CD14-positive monocyte (primary cell): ENCODE data around the gene LAMTOR4. TPM values are rescaled to one million over a fixed set of nuclear protein-coding genes. Genes with fewer than 3 reads are reported as not detected.
A peak's percentile ranks its signal among the peaks of the same experiment; 100 is the strongest.

Source experiments
- DNase-seq, 3 donors: peaks; one replicate each; pipeline ENCODE4 v3.0.0-alpha.2; 2011 to 2022
- H2AFZ ChIP-seq: 2 replicates; pipeline ENCODE4 v1.6.0; 2012; ENCODE audit warnings: mild to moderate bottlenecking, low read depth, low read length, inconsistent platforms; ENCODE audit not compliant: insufficient read depth, poor library complexity, severe bottlenecking
- H3K27ac ChIP-seq, 2 donors: 1 replicate in 1 of 2; 2 replicates in 1 of 2; pipeline ENCODE4 v1.5.1; 2012 to 2013; ENCODE audit warnings: low read length in 2 of 2, control low read depth in 1 of 2, inconsistent platforms in 1 of 2, low read depth in 1 of 2, mild to moderate bottlenecking in 1 of 2
- H3K27me3 ChIP-seq, 2 donors: one replicate each; pipeline versions ENCODE4 v1.6.0 to v1.6.1; 2011 to 2013; ENCODE audit warnings: low read length in 2 of 2; ENCODE audit not compliant: control insufficient read depth in 2 of 2, insufficient read depth in 2 of 2
- H3K36me3 ChIP-seq, 2 donors: replicated peaks in 1 of 2; 1 replicate in 1 of 2; 2 replicates in 1 of 2; pipeline versions ENCODE4 v1.5.1 to v1.6.1; 2012 to 2013; ENCODE audit warnings: low read length in 2 of 2, control low read depth in 1 of 2, inconsistent platforms in 1 of 2, mild to moderate bottlenecking in 1 of 2; ENCODE audit not compliant: insufficient read depth in 2 of 2, control insufficient read depth in 1 of 2
- H3K4me1 ChIP-seq, 2 donors: 1 replicate in 1 of 2; 2 replicates in 1 of 2; pipeline versions ENCODE4 v1.5.1 to v1.6.1; 2012 to 2013; ENCODE audit warnings: low read length in 2 of 2, control low read depth in 1 of 2, inconsistent platforms in 1 of 2, mild to moderate bottlenecking in 1 of 2, moderate library complexity in 1 of 2; ENCODE audit not compliant: insufficient read depth in 2 of 2, control insufficient read depth in 1 of 2
- H3K4me2 ChIP-seq: replicated peaks from 2 replicates; pipeline ENCODE3; 2012; ENCODE audit warnings: low read length, moderate library complexity, mild to moderate bottlenecking; ENCODE audit not compliant: poor library complexity, severe bottlenecking; ENCODE audit errors: extremely low read depth
- H3K4me3 ChIP-seq, 3 experiments: fragments of 200-600 bp in 1 of 3; sonication (generic) in 1 of 3; replicated peaks in 1 of 3; 1 replicate in 2 of 3; 2 replicates in 1 of 3; pipeline ENCODE4 v1.5.1; 2011 to 2013; ENCODE audit warnings: low read length in 3 of 3, mild to moderate bottlenecking in 3 of 3, control low read depth in 2 of 3, low read depth in 2 of 3, inconsistent platforms in 1 of 3, moderate library complexity in 1 of 3
- H3K79me2 ChIP-seq: 2 replicates; pipeline ENCODE4 v1.6.0; 2012; ENCODE audit warnings: mild to moderate bottlenecking, control low read depth, inconsistent platforms, low read length, moderate library complexity; ENCODE audit not compliant: insufficient read depth
- H3K9ac ChIP-seq: 2 replicates; pipeline ENCODE4 v1.6.0; 2017; ENCODE audit warnings: low read length, mild to moderate bottlenecking; ENCODE audit not compliant: insufficient read depth, poor library complexity, severe bottlenecking
- H3K9me3 ChIP-seq, 2 donors: replicated peaks in 1 of 2; 1 replicate in 1 of 2; 2 replicates in 1 of 2; pipeline versions ENCODE4 v1.5.1 to v1.6.1; 2012 to 2013; ENCODE audit warnings: low read length in 2 of 2, control low read depth in 1 of 2; ENCODE audit not compliant: control insufficient read depth in 1 of 2, insufficient read depth in 1 of 2
- H4K20me1 ChIP-seq: 2 replicates; pipeline ENCODE4 v1.6.0; 2012; ENCODE audit warnings: mild to moderate bottlenecking, low read length, control low read depth, moderate library complexity; ENCODE audit not compliant: insufficient read depth
- H3K27ac Mint-ChIP-seq, 7 donors: one replicate each; pipeline ENCODE4 v1.8.0; 2020; ENCODE audit warnings: mild to moderate bottlenecking in 7 of 7, mixed read lengths in 7 of 7, moderate library complexity in 6 of 7, inconsistent platforms in 2 of 7
- H3K27me3 Mint-ChIP-seq, 3 donors: one replicate each; pipeline ENCODE4 v1.8.0; 2021 to 2022; ENCODE audit warnings: low read depth in 3 of 3, mild to moderate bottlenecking in 3 of 3, mixed read lengths in 3 of 3, moderate library complexity in 3 of 3, inconsistent platforms in 1 of 3
- H3K36me3 Mint-ChIP-seq, 2 donors: one replicate each; pipeline ENCODE4 v1.8.0; 2020; ENCODE audit warnings: mixed read lengths in 2 of 2, inconsistent platforms in 1 of 2, mild to moderate bottlenecking in 1 of 2
- H3K4me1 Mint-ChIP-seq: one replicate; pipeline ENCODE4 v1.8.0; 2020; ENCODE audit warnings: mild to moderate bottlenecking, mixed read lengths
- H3K4me3 Mint-ChIP-seq, 2 donors: one replicate each; pipeline ENCODE4 v1.8.0; 2020; ENCODE audit warnings: mild to moderate bottlenecking in 2 of 2, mixed read lengths in 2 of 2, moderate library complexity in 1 of 2
- H3K9me3 Mint-ChIP-seq, 7 donors: one replicate each; pipeline ENCODE4 v1.8.0; 2020 to 2022; ENCODE audit warnings: mixed read lengths in 7 of 7, mild to moderate bottlenecking in 6 of 7, moderate library complexity in 6 of 7, inconsistent platforms in 2 of 7
- whole genome bisulfite sequencing: methylation state at CpG from one replicate; pipeline ENCODE4 v1.1.5; 2013; ENCODE audit warnings: missing lambda C conversion rate; ENCODE audit not compliant: insufficient coverage; 5-methylcytosine and 5-hydroxymethylcytosine counted together
- intact Hi-C, 2 donors: fragments of 100-400 bp; cut with micrococcal nuclease; formaldehyde crosslinking; loops; one replicate each; pipeline versions ENCODE4 v1.15.0 to v1.15.1; 2023
- polyA plus RNA-seq, 3 donors: library from polyadenylated mRNA; depleted of rRNA in 1 of 3; unstranded in 2 of 3; stranded (reverse) in 1 of 3; fragments of 300-500 nt in 2 of 3; fragments of >200 nt in 1 of 3; fragmentation: Illumina TruSeq in 2 of 3; gene quantifications; 1 replicate in 2 of 3; 2 replicates in 1 of 3; pipeline ENCODE4 v1.2.3, GENCODE V29; 2012 to 2021
- TF ChIP-seq, protein P1 (sequence below): fragments of 200-600 bp; IDR thresholded peaks from one replicate; pipeline ENCODE4 v1.8.0; 2022; ENCODE audit warnings: antibody characterized with exemption, mild to moderate bottlenecking

LAMTOR4 gene
- polyA plus RNA-seq, 3 donors, result 533 to 754 (median 621) TPM

DNA sequence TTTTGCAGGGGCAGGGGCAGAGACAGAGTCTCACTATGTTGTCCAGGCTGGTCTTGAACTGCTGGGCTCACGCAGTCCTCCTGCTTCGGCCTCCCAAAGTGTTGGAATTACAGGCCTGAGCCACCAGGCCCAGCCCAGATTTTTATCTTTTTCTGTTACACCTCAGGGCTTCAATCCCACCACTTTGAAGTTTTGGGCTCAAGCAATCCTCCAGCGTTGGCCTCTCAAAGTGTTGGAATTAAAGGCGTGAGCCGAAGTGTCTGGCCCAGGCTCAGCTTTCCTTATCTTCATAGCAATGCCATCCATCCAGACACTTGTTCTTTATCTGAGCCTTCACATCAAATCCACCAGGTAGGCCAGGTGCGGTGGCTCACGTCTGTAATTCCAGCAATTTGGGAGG is 33.7 kb upstream of the LAMTOR4 start:
- no peaks in the 10 kb centered on the region for H3K27me3 Mint-ChIP-seq
- Histone ChIP-seq H4K20me1 (no peaks in the 10 kb centered on the region), H3K9ac (no peak overlapping the region), H2AFZ (no peak overlapping the region), H3K27me3 (no peaks in the 10 kb centered on the region), H3K27ac (no peak overlapping the region), H3K36me3 (peaks cover 34 to 40% of the 10 kb centered on the region in 2 donors), H3K4me1 (peaks cover 13 to 16% of the 10 kb centered on the region in 2 donors), H3K4me2 (no peak overlapping the region), H3K4me3 (no peak overlapping the region), H3K9me3 (no peaks in the 10 kb centered on the region), H3K79me2 (peaks cover 11% of the 10 kb centered on the region)
- H3K36me3 Mint-ChIP-seq, result peaks cover 30 to 51% of the 10 kb centered on the region in 2 donors
- H3K27ac Mint-ChIP-seq, result peak overlapping the region in 1 of 7 donors; percentile 53
- peaks cover 23% of the 10 kb centered on the region for H3K4me1 Mint-ChIP-seq
- no peaks in the 10 kb centered on the region for H3K9me3 Mint-ChIP-seq
- 98% methylated on average over 6 of the region's 7 CpGs for WGBS
- no peak for DNase-seq
- TF ChIP-seq, protein P1, sequence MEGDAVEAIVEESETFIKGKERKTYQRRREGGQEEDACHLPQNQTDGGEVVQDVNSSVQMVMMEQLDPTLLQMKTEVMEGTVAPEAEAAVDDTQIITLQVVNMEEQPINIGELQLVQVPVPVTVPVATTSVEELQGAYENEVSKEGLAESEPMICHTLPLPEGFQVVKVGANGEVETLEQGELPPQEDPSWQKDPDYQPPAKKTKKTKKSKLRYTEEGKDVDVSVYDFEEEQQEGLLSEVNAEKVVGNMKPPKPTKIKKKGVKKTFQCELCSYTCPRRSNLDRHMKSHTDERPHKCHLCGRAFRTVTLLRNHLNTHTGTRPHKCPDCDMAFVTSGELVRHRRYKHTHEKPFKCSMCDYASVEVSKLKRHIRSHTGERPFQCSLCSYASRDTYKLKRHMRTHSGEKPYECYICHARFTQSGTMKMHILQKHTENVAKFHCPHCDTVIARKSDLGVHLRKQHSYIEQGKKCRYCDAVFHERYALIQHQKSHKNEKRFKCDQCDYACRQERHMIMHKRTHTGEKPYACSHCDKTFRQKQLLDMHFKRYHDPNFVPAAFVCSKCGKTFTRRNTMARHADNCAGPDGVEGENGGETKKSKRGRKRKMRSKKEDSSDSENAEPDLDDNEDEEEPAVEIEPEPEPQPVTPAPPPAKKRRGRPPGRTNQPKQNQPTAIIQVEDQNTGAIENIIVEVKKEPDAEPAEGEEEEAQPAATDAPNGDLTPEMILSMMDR, result no peak
- no peak overlapping the region for H3K4me3 Mint-ChIP-seq
- intact Hi-C loops, result no loop called here

DNA sequence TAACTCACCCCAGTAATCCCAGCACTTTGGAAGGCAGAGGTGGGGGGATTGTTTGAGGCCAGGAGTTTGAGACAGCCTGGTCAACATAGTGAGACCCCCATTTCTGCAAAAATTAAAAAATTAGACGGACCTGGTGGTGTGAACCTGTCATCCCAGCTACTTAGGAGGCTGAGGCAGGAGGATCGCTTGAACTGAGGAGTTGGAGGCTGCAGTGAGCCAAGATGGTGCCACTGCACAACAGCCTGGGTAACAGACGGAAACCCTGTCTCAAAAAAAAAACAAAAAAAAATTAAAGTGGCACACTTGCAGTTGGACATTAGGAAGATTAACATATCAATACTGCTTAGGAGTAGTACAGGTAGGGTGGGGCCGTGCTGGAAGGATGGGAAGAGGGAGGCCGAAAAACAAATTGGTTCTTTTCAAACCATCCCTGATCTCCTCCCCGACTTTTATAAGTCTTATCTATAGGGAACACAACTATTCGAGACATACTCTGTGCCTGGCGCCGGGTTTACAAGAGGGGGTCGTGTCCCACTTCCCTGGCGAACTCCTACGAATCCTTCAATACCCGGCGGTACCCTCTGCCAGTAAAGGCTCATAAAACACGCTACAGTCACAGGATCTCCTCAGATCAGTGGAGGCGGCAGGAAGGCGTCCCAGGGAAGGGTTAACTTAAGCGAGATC is 30.2 kb upstream of the LAMTOR4 start:
- H3K27ac ChIP-seq, result peak overlapping the region; percentile 68 to 91
- TF ChIP-seq, protein P1, result no peak
- peak overlapping the region; percentile 90 to 98 for H3K4me3 Mint-ChIP-seq
- DNase-seq, result no peak
- WGBS, result 22% methylated on average over 16 of the region's 18 CpGs
- H4K20me1 ChIP-seq, result no peaks in the 10 kb centered on the region
- H3K9me3 ChIP-seq, result no peaks in the 10 kb centered on the region
- H3K27ac Mint-ChIP-seq, result peak overlapping the region; percentile 97 to 99 (median 99)
- H3K4me2 ChIP-seq, result peak overlapping the region; percentile 98
- intact Hi-C loops, result loop anchor here in 1 of 2 donors (1.0 kb wide), 1 partner anchor 9 kb away; no protein-coding TSS in a partner anchor
- no peaks in the 10 kb centered on the region for H3K9me3 Mint-ChIP-seq
- no peaks in the 10 kb centered on the region for H3K27me3 Mint-ChIP-seq
- H3K27me3 ChIP-seq, result no peaks in the 10 kb centered on the region
- H3K4me1 Mint-ChIP-seq, result peaks cover 34% of the 10 kb centered on the region
- peak overlapping the region; percentile 72 for H3K9ac ChIP-seq
- peak overlapping the region; percentile 91 for H2AFZ ChIP-seq
- peaks cover 9 to 19% of the 10 kb centered on the region in 2 donors for H3K36me3 Mint-ChIP-seq
- H3K4me3 ChIP-seq, result peak overlapping the region; percentile 53 to 91 (median 89)
- H3K36me3 ChIP-seq, result peaks cover 7 to 8% of the 10 kb centered on the region in 2 donors
- H3K4me1 ChIP-seq, result peaks cover 28 to 33% of the 10 kb centered on the region in 2 donors
- H3K79me2 ChIP-seq, result peaks cover 15% of the 10 kb centered on the region
